Keratinocyte (primary cell): ENCODE measurements around the gene ALCAM. TPM values are rescaled to one million over a fixed set of nuclear protein-coding genes. Genes with fewer than 3 reads are reported as not detected.

Experiments used
- DNase-seq: peaks from one replicate; pipeline ENCODE4 v3.0.0-alpha.2; 2011; ENCODE audit warnings: low read depth, missing footprints, low spot score
- FAIRE-seq: peaks from 2 replicates; lab custom pipeline; 2011; peaks lifted over from hg19 to GRCh38; lab: Jason Lieb, UNC
- H2AFZ ChIP-seq: 2 replicates; pipeline ENCODE4 v1.6.0; 2012; ENCODE audit warnings: low read length, control low read depth, inconsistent platforms; ENCODE audit not compliant: control insufficient read depth
- H3K27ac ChIP-seq: 2 replicates; pipeline ENCODE4 v1.5.1; 2011; ENCODE audit warnings: low read length; ENCODE audit not compliant: control insufficient read depth, insufficient read depth
- H3K27me3 ChIP-seq: 3 replicates; pipeline ENCODE4 v1.6.0; 2011; ENCODE audit warnings: low read length; ENCODE audit not compliant: control insufficient read depth, insufficient read depth; ENCODE audit errors: extremely low read depth
- H3K36me3 ChIP-seq, 2 experiments: 2 replicates in 1 of 2; 3 replicates in 1 of 2; pipeline ENCODE4 v1.5.1; 2011; ENCODE audit warnings: low read length in 2 of 2, mild to moderate bottlenecking in 1 of 2; ENCODE audit not compliant: control insufficient read depth in 2 of 2, insufficient read depth in 2 of 2; ENCODE audit errors: extremely low read depth in 1 of 2
- H3K4me1 ChIP-seq: 3 replicates; pipeline ENCODE4 v1.5.1; 2011; ENCODE audit warnings: low read length; ENCODE audit not compliant: control insufficient read depth, insufficient read depth; ENCODE audit errors: extremely low read depth
- H3K4me2 ChIP-seq: 3 replicates; pipeline ENCODE4 v1.6.0; 2011; ENCODE audit warnings: low read depth, low read length; ENCODE audit not compliant: control insufficient read depth, insufficient read depth; ENCODE audit errors: extremely low read depth
- H3K4me3 ChIP-seq, 3 experiments: fragments of 200-600 bp in 1 of 3; sonication (generic) in 1 of 3; 2 replicates in 2 of 3; 3 replicates in 1 of 3; pipeline ENCODE4 v1.5.1; 2011 to 2016; ENCODE audit warnings: low read length in 3 of 3, mild to moderate bottlenecking in 3 of 3, control low read depth in 2 of 3, inconsistent platforms in 1 of 3, low read depth in 1 of 3, mixed read lengths in 1 of 3, mixed run types in 1 of 3, moderate library complexity in 1 of 3; ENCODE audit not compliant: control insufficient read depth in 2 of 3, insufficient read depth in 2 of 3; ENCODE audit errors: extremely low read depth in 1 of 3
- H3K79me2 ChIP-seq: 2 replicates; pipeline ENCODE4 v1.6.0; 2012; ENCODE audit warnings: low read length; ENCODE audit not compliant: control insufficient read depth, insufficient read depth
- H3K9ac ChIP-seq: 3 replicates; pipeline ENCODE4 v1.6.0; 2011; ENCODE audit warnings: low read length; ENCODE audit not compliant: control insufficient read depth, insufficient read depth; ENCODE audit errors: extremely low read depth
- H3K9me1 ChIP-seq: 3 replicates; pipeline ENCODE4 v1.6.0; 2011; ENCODE audit warnings: low read length; ENCODE audit not compliant: control insufficient read depth, insufficient read depth; ENCODE audit errors: extremely low read depth
- H3K9me3 ChIP-seq: 2 replicates; pipeline ENCODE4 v1.5.1; 2012; ENCODE audit warnings: low read depth, low read length; ENCODE audit not compliant: control insufficient read depth
- H4K20me1 ChIP-seq: 3 replicates; pipeline ENCODE4 v1.6.0; 2011; ENCODE audit warnings: low read length; ENCODE audit not compliant: control insufficient read depth, insufficient read depth; ENCODE audit errors: extremely low read depth
- CTCF ChIP-seq, 3 experiments: IDR thresholded peaks in 1 of 3; conservative IDR thresholded peaks in 1 of 3; optimal IDR thresholded peaks in 1 of 3; 2 replicates in 2 of 3; 3 replicates in 1 of 3; pipeline versions ENCODE3 to v1.5.1; 2011; ENCODE audit warnings: low read length in 3 of 3, mild to moderate bottlenecking in 3 of 3, moderate library complexity in 2 of 3, control low read depth in 1 of 3, inconsistent platforms in 1 of 3; ENCODE audit not compliant: insufficient read depth in 2 of 3; ENCODE audit errors: extremely low read depth in 1 of 3
- EZH2 ChIP-seq: IDR thresholded peaks from one replicate; pipeline ENCODE4 v1.6.1; 2012; ENCODE audit warnings: inconsistent platforms, mild to moderate bottlenecking, low read length, moderate library complexity
- dilution Hi-C: fragments of 300-500 bp; cut with MboI; formaldehyde crosslinking; loops from one replicate; pipeline ENCODE4 v1.7.0; 2020; ENCODE audit warnings: low sequenced_read_pairs; ENCODE audit not compliant: extremely low pct_ligation_motif_present
- polyA plus RNA-seq, 5 experiments: library from polyadenylated mRNA; depleted of rRNA in 3 of 5; stranded (reverse) in 3 of 5; stranded (forward) in 1 of 5; unstranded in 1 of 5; fragments of >200 nt; gene quantifications; 1 replicate in 1 of 5; 2 replicates in 3 of 5; 3 replicates in 1 of 5; pipeline versions ENCODE4 v1.2.1 to v1.2.3, GENCODE V29; 2011 to 2012; ENCODE audit warnings: missing spikeins in 2 of 5, low read depth in 1 of 5, low replicate concordance in 1 of 5

ALCAM gene
- polyA plus RNA-seq, 1 donor (not counting 4 experiments of a cell fraction or from before 2014, with no cell fraction given) = 71.3 TPM

DNA sequence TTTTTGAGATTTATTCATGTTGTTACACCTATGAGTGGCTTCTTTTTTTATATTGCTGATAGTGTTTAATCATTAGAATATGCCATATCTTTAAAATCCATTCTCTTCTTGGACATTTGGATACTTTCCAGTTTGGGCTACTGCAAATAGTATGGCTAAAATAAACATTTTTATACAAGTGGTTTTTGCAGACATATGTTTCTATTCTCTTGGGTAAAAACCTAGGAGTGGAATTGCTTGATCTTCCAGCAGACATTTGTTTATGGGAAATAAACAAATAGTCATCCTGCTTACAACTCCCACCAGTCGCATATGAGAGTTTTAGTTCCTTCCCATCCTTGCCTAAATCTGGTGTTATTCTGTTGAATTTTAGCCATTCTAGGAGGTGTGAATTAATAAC lies 193.1 kb downstream of the ALCAM start:
- dilution Hi-C loops = no loop called here
- no peak overlapping the region for H3K4me2 ChIP-seq
- H3K9me3 ChIP-seq = no peaks in the 10 kb centered on the region
- no peaks in the 10 kb centered on the region for H4K20me1 ChIP-seq
- H3K9me1 ChIP-seq = no peaks in the 10 kb centered on the region
- no peak for DNase-seq
- no peak for FAIRE-seq
- TF ChIP-seq EZH2 (no peak), CTCF (optimal IDR thresholded peaks at IDR 0.05 in 1 of 3, IDR thresholded peaks at IDR 0.05 in 1 of 3, conservative IDR thresholded peaks at IDR 0.05 in 1 of 3; ENCODE audit: extremely low read depth in 1 of 3, insufficient read depth in 2 of 3, low read length in 3 of 3) (no peak)
- no peaks in the 10 kb centered on the region for H3K4me1 ChIP-seq
- H3K27me3 ChIP-seq = no peaks in the 10 kb centered on the region
- H2AFZ ChIP-seq = no peak overlapping the region
- no peak overlapping the region for H3K27ac ChIP-seq
- H3K36me3 ChIP-seq = peaks cover 0 to 1% of the 10 kb centered on the region in 2 experiments
- H3K79me2 ChIP-seq = no peaks in the 10 kb centered on the region
- no peak overlapping the region for H3K4me3 ChIP-seq
- H3K9ac ChIP-seq = no peak overlapping the region

- TF ChIP-seq EZH2 = no peak
- TF ChIP-seq CTCF (optimal IDR thresholded peaks at IDR 0.05 in 1 of 3, IDR thresholded peaks at IDR 0.05 in 1 of 3, conservative IDR thresholded peaks at IDR 0.05 in 1 of 3; ENCODE audit: extremely low read depth in 1 of 3, insufficient read depth in 2 of 3, low read length in 3 of 3) = no peak
- Histone ChIP-seq H3K27ac (no peak overlapping the region), H3K9me1 (no peaks in the 10 kb centered on the region), H3K4me3 (no peak overlapping the region), H3K36me3 (peaks cover 0 to 1% of the 10 kb centered on the region in 2 experiments), H3K9ac (no peak overlapping the region), H4K20me1 (no peaks in the 10 kb centered on the region), H3K4me1 (no peaks in the 10 kb centered on the region), H3K79me2 (no peaks in the 10 kb centered on the region), H3K9me3 (no peaks in the 10 kb centered on the region), H3K27me3 (no peaks in the 10 kb centered on the region), H3K4me2 (no peak overlapping the region), H2AFZ (no peak overlapping the region)
- DNase-seq (no peak), FAIRE-seq (no peak)
- dilution Hi-C loops = no loop called here
Observed at GRCh38 chr3:105561876-105562275, 195.2 kb downstream of the ALCAM start.
